Suprapubic skin (tissue), 4 donors: Measurements from ENCODE around the gene RGS6. TPM values are rescaled to one million over a fixed set of nuclear protein-coding genes. Genes with fewer than 3 reads are reported as not detected.

Experiments
- DNase-seq, 2 donors: peaks; one replicate each; pipeline ENCODE4 v3.0.0-alpha.2; 2019; ENCODE audit warnings: low spot score in 2 of 2
- H3K27ac ChIP-seq: fragments of 200-600 bp; sonication (generic); one replicate; pipeline ENCODE4 v1.5.1; 2019
- H3K27me3 ChIP-seq: fragments of 200-600 bp; sonication (generic); one replicate; pipeline ENCODE4 v1.5.1; 2019
- H3K36me3 ChIP-seq: fragments of 200-600 bp; sonication (generic); one replicate; pipeline ENCODE4 v1.5.1; 2019
- H3K4me1 ChIP-seq: fragments of 200-600 bp; sonication (generic); one replicate; pipeline ENCODE4 v1.5.1; 2019
- H3K4me3 ChIP-seq: fragments of 200-600 bp; sonication (generic); one replicate; pipeline ENCODE4 v1.5.1; 2019; ENCODE audit warnings: mild to moderate bottlenecking
- H3K9me3 ChIP-seq: fragments of 200-600 bp; sonication (generic); one replicate; pipeline ENCODE4 v1.5.1; 2019
- CTCF ChIP-seq, 2 donors: fragments of 200-600 bp in 1 of 2; fragments of 450-650 bp in 1 of 2; sonication (generic) in 1 of 2; IDR thresholded peaks; one replicate each; pipeline ENCODE4 v1.5.1; 2016 to 2019; ENCODE audit warnings: antibody characterized with exemption in 2 of 2, mild to moderate bottlenecking in 1 of 2, moderate library complexity in 1 of 2
- EP300 ChIP-seq: sonication (generic); formaldehyde crosslinking; IDR thresholded peaks from one replicate; pipeline ENCODE4 v1.6.1; 2017; ENCODE audit warnings: antibody characterized with exemption
- POLR2A ChIP-seq, 2 donors: fragments of 450-650 bp; IDR thresholded peaks; one replicate each; pipeline ENCODE4 v1.6.1; 2017; ENCODE audit warnings: antibody characterized with exemption in 2 of 2, mild to moderate bottlenecking in 2 of 2, moderate library complexity in 2 of 2
- POLR2AphosphoS5 ChIP-seq, 3 donors: sonication (generic); formaldehyde crosslinking; IDR thresholded peaks; one replicate each; pipeline ENCODE4 v1.6.1; 2017; ENCODE audit warnings: antibody characterized with exemption in 3 of 3
- WGBS: methylation state at CpG from one replicate; pipeline ENCODE4 v1.1.5; 2018; 5-methylcytosine and 5-hydroxymethylcytosine counted together
- total RNA-seq, 4 donors: library from RNA; depleted of rRNA; stranded (reverse); fragments of >200 nt; gene quantifications; one replicate each; pipeline ENCODE4 v1.1.0, GENCODE V29; 2016

RGS6 gene
- total RNA-seq, 4 donors from 2014 or later = 0.08 to 4.4 (median 1.0) TPM

- WGBS = 69% methylated on average over 3 of the region's 3 CpGs
- no peaks in the 10 kb centered on the region for H3K4me1 ChIP-seq
- DNase-seq = no peak
- peaks cover 8% of the 10 kb centered on the region for H3K9me3 ChIP-seq
- TF ChIP-seq POLR2AphosphoS5 (IDR thresholded peaks at IDR 0.05) (no peak), EP300 (no peak), POLR2A (IDR thresholded peaks at IDR 0.05) (no peak), CTCF (IDR thresholded peaks at IDR 0.05) (no peak)
- no peak overlapping the region for H3K27ac ChIP-seq
- no peak overlapping the region for H3K4me3 ChIP-seq
- no peaks in the 10 kb centered on the region for H3K27me3 ChIP-seq
- no peaks in the 10 kb centered on the region for H3K36me3 ChIP-seq
Measured at GRCh38 chr14:72404998-72405397, 472.8 kb downstream of the RGS6 start.

- Histone ChIP-seq H3K4me1 (no peaks in the 10 kb centered on the region), H3K36me3 (no peaks in the 10 kb centered on the region), H3K4me3 (no peak overlapping the region), H3K9me3 (peaks cover 8% of the 10 kb centered on the region), H3K27ac (no peak overlapping the region), H3K27me3 (no peaks in the 10 kb centered on the region)
- TF ChIP-seq CTCF (IDR thresholded peaks at IDR 0.05) = no peak
- TF ChIP-seq POLR2AphosphoS5 (IDR thresholded peaks at IDR 0.05) = no peak
- no peak for TF ChIP-seq EP300
- no peak for TF ChIP-seq POLR2A (IDR thresholded peaks at IDR 0.05)
- no peak for DNase-seq
- 71% methylated on average over 3 of the region's 3 CpGs for WGBS
Measured at GRCh38 chr14:72408020-72408419, 475.8 kb downstream of the RGS6 start.

- no peak overlapping the region for H3K4me3 ChIP-seq
- no peak for DNase-seq
- H3K9me3 ChIP-seq = peaks cover 8% of the 10 kb centered on the region
- H3K27me3 ChIP-seq = no peaks in the 10 kb centered on the region
- 92% methylated on average over 3 of the region's 3 CpGs for WGBS
- H3K27ac ChIP-seq = no peak overlapping the region
- H3K4me1 ChIP-seq = no peaks in the 10 kb centered on the region
- no peaks in the 10 kb centered on the region for H3K36me3 ChIP-seq
- TF ChIP-seq EP300 = no peak
- no peak for TF ChIP-seq POLR2AphosphoS5 (IDR thresholded peaks at IDR 0.05)
- no peak for TF ChIP-seq CTCF (IDR thresholded peaks at IDR 0.05)
- no peak for TF ChIP-seq POLR2A (IDR thresholded peaks at IDR 0.05)
Measured at GRCh38 chr14:72409047-72409446, 476.8 kb downstream of the RGS6 start.

- H3K27ac ChIP-seq = no peak overlapping the region
- WGBS = 96% methylated on average over 2 of the region's 2 CpGs
Measured at GRCh38 chr14:72416081-72416849, 484.0 kb downstream of the RGS6 start.

More at GRCh38 chr14:72416081-72416849, 484.0 kb downstream of the RGS6 start:
- H3K4me3 ChIP-seq = no peak overlapping the region
- no peaks in the 10 kb centered on the region for H3K4me1 ChIP-seq
- DNase-seq = no peak
- H3K27me3 ChIP-seq = no peaks in the 10 kb centered on the region
- H3K36me3 ChIP-seq = no peaks in the 10 kb centered on the region
- no peaks in the 10 kb centered on the region for H3K9me3 ChIP-seq
- no peak for TF ChIP-seq CTCF (IDR thresholded peaks at IDR 0.05)
- TF ChIP-seq POLR2A (IDR thresholded peaks at IDR 0.05) = no peak
- TF ChIP-seq POLR2AphosphoS5 (IDR thresholded peaks at IDR 0.05) = no peak
- no peak for TF ChIP-seq EP300
